Thyroid gland (tissue), 4 donors: Measurements from ENCODE around the gene RRP15.

Experiments used
- CTCF ChIP-seq, 6 experiments: fragments of 200-600 bp in 3 of 6; fragments of 450-650 bp in 3 of 6; sonication (generic) in 3 of 6; IDR thresholded peaks; one replicate each; pipeline ENCODE4 v1.5.1; 2016 to 2019; ENCODE audit warnings: antibody characterized with exemption in 6 of 6, mild to moderate bottlenecking in 2 of 6, inconsistent platforms in 1 of 6, moderate library complexity in 1 of 6
- POLR2A ChIP-seq, 2 donors: fragments of 450-650 bp; IDR thresholded peaks; one replicate each; pipeline ENCODE4 v1.6.1; 2017; ENCODE audit warnings: antibody characterized with exemption in 2 of 2, mild to moderate bottlenecking in 2 of 2, moderate library complexity in 1 of 2

DNA sequence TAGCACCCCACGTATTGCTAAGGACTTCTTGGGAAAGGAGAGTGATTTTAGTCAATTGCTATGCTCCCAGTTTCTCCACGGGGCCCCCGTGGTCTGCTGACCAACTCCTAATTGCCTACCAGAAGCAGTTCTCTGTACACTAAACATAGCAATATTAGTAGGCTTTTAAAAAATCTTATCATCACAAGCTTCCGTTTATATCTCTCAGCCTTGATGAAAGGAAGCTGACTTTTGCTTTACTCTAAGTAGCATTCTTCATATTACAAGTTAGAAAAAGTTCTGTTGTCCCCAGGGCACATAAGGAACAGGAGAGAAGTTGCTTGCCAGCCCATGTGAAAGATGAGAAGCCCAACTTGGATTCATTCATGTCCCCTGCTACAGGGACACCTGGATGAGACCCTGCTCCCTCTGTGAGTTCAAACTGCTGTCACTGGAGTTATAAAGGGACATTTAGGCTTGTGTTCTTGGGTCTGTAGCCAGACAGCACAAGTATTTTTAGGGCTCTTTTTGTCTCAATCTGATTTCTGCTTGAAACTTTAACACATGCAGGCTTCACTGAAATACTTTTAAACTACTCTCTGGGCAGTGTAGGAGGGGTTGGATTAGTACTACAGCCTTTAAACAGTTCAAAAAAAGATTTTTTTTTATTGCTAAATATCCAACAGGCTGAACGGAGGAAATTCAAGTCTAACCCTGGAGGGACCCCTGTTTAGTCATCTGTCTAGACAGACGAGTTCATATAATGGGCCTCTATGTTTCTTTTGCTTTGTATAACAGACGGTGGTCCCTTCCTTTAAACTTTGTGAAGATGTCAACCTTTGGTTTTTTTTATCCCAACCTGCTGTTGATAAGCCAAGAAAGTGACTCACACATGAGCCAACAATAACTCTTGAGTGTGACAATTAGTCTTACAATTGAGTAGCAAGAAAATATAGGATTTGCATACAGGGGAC lies 89.6 kb downstream of the RRP15 start:
- TF ChIP-seq CTCF (IDR thresholded peaks at IDR 0.05) (no peak), POLR2A (IDR thresholded peaks at IDR 0.05) (no peak)
